22Rv1 (cell line): ENCODE results near the gene CYTH1.

Source experiments
- ZFX ChIP-seq: fragments of 450-650 bp; IDR thresholded peaks from 2 replicates; pipeline ENCODE4 v1.6.1; 2017; ENCODE audit warnings: antibody characterized with exemption, borderline replicate concordance
- TF ChIP-seq, protein P1 (sequence below): fragments of 450-650 bp; IDR thresholded peaks from 2 replicates; pipeline ENCODE4 v1.5.1; 2017; ENCODE audit warnings: mild to moderate bottlenecking

- TF ChIP-seq, protein P1, sequence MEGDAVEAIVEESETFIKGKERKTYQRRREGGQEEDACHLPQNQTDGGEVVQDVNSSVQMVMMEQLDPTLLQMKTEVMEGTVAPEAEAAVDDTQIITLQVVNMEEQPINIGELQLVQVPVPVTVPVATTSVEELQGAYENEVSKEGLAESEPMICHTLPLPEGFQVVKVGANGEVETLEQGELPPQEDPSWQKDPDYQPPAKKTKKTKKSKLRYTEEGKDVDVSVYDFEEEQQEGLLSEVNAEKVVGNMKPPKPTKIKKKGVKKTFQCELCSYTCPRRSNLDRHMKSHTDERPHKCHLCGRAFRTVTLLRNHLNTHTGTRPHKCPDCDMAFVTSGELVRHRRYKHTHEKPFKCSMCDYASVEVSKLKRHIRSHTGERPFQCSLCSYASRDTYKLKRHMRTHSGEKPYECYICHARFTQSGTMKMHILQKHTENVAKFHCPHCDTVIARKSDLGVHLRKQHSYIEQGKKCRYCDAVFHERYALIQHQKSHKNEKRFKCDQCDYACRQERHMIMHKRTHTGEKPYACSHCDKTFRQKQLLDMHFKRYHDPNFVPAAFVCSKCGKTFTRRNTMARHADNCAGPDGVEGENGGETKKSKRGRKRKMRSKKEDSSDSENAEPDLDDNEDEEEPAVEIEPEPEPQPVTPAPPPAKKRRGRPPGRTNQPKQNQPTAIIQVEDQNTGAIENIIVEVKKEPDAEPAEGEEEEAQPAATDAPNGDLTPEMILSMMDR = no peak
- TF ChIP-seq ZFX = no peak
These were observed 94.1 kb downstream of the CYTH1 start for GRCh38 chr17:78687944-78688343.
